Testis (tissue), 3 donors: ENCODE data around the gene MPP1. TPM values are rescaled to one million over a fixed set of nuclear protein-coding genes. Genes with fewer than 3 reads are reported as not detected.

Source experiments
- DNase-seq: peaks from one replicate; pipeline ENCODE4 v3.0.0-alpha.2; 2019
- H3K27ac ChIP-seq, 2 donors: fragments of 200-600 bp; sonication (generic); one replicate each; pipeline ENCODE4 v1.5.1; 2019
- H3K27me3 ChIP-seq: fragments of 200-600 bp; sonication (generic); one replicate; pipeline ENCODE4 v1.5.1; 2019
- H3K36me3 ChIP-seq: fragments of 200-600 bp; sonication (generic); one replicate; pipeline ENCODE4 v1.5.1; 2017; ENCODE audit warnings: low read depth; ENCODE audit errors: missing control alignments
- H3K4me1 ChIP-seq: fragments of 200-600 bp; sonication (generic); one replicate; pipeline ENCODE4 v1.5.1; 2019
- H3K4me3 ChIP-seq, 2 donors: fragments of 200-600 bp; sonication (generic); one replicate each; pipeline ENCODE4 v1.5.1; 2017 to 2019
- H3K9me3 ChIP-seq: fragments of 200-600 bp; sonication (generic); one replicate; pipeline ENCODE4 v1.5.1; 2017
- CTCF ChIP-seq, 3 experiments: fragments of 450-650 bp in 2 of 3; fragments of 200-600 bp in 1 of 3; sonication (generic) in 1 of 3; IDR thresholded peaks; one replicate each; pipeline ENCODE4 v1.5.1; 2016 to 2019; ENCODE audit warnings: antibody characterized with exemption in 3 of 3, mild to moderate bottlenecking in 2 of 3, moderate library complexity in 1 of 3
- POLR2A ChIP-seq: fragments of 450-650 bp; IDR thresholded peaks from one replicate; pipeline ENCODE4 v1.6.1; 2017; ENCODE audit warnings: antibody characterized with exemption, mild to moderate bottlenecking, moderate library complexity
- WGBS, 2 donors: methylation state at CpG; one replicate each; pipeline ENCODE4 v1.1.5; 2018; 5-methylcytosine and 5-hydroxymethylcytosine counted together
- intact Hi-C: fragments of 100-400 bp; cut with DNase I; formaldehyde crosslinking; loops from one replicate; pipeline ENCODE4 v1.15.1; 2023; ENCODE audit warnings: low total_unique reads
- polyA plus RNA-seq: library from polyadenylated mRNA; stranded (reverse); fragments of 350-450 nt; fragmentation: Illumina TruSeq; extraction: RNeasy Lipid Tissue Mini Kit (QIAGEN cat#74804); gene quantifications from one replicate; pipeline ENCODE4 v1.2.3, GENCODE V29; 2014; ENCODE audit warnings: low read depth, low replicate concordance; ENCODE audit not compliant: insufficient read depth
- total RNA-seq, 2 donors: library from RNA; depleted of rRNA; stranded (reverse); fragments of >200 nt; gene quantifications; one replicate each; pipeline ENCODE4 v1.2.3, GENCODE V29; 2016

Gene MPP1
- total and polyA plus RNA-seq, 3 donors from 2014 or later, result 21.9 to 46.2 (median 36.4) TPM

GRCh38 chrX:154762537-154763296 lies 42.6 kb downstream of the MPP1 start, which contains the start of gene DKC1:
Gene DKC1 (plus strand): TSS chrX:154762864. CDS start chrX:154762966, 102 bp downstream.
- Histone ChIP-seq H3K4me1 (no peaks in the 10 kb centered on the region), H3K9me3 (no peaks in the 10 kb centered on the region), H3K4me3 (peak within 1 kb of the TSS; percentile 57 to 78), H3K27ac (peak within 1 kb of the TSS; percentile 50 to 73), H3K36me3 (no peaks in the 10 kb centered on the region), H3K27me3 (no peaks in the 10 kb centered on the region)
- WGBS, 2 donors, result 1% methylated on average over 33 of the region's 84 CpGs; no CpG with 5 or more reads in 1 of the 2 donors
- intact Hi-C loops, result no loop called here
- TF ChIP-seq POLR2A (no peak), CTCF (IDR thresholded peaks at IDR 0.05) (no peak)
- DNase-seq, result peak; percentile 95

GRCh38 chrX:154761977-154762536 lies 43.2 kb downstream of the MPP1 start:
- Histone ChIP-seq H3K27ac (peak overlapping the region in 1 of 2 donors; percentile 73), H3K36me3 (no peaks in the 10 kb centered on the region), H3K4me3 (peak overlapping the region; percentile 24 to 78), H3K9me3 (no peaks in the 10 kb centered on the region), H3K27me3 (no peaks in the 10 kb centered on the region), H3K4me1 (no peaks in the 10 kb centered on the region)
- peak; percentile 33 for DNase-seq
- intact Hi-C loops, result no loop called here
- WGBS, 2 donors, result 2 to 10% methylated on average over 10 to 11 of the region's 11 CpGs
- TF ChIP-seq CTCF (IDR thresholded peaks at IDR 0.05) (no peak), POLR2A (no peak)

- intact Hi-C loops, result no loop called here
- Histone ChIP-seq H3K36me3 (no peaks in the 10 kb centered on the region), H3K4me3 (no peak overlapping the region), H3K27me3 (no peaks in the 10 kb centered on the region), H3K4me1 (no peaks in the 10 kb centered on the region), H3K9me3 (no peaks in the 10 kb centered on the region), H3K27ac (no peak overlapping the region)
- WGBS, 2 donors, result 90 to 93% methylated on average over 4 of the region's 4 CpGs
- DNase-seq, result no peak
- TF ChIP-seq POLR2A (no peak), CTCF (IDR thresholded peaks at IDR 0.05) (no peak)
Observed at GRCh38 chrX:154758696-154759095, 46.6 kb downstream of the MPP1 start.

- intact Hi-C loops, result no loop called here
- no peak for DNase-seq
- H3K36me3 ChIP-seq, result no peaks in the 10 kb centered on the region
- TF ChIP-seq POLR2A (no peak), CTCF (IDR thresholded peaks at IDR 0.05) (no peak)
- H3K9me3 ChIP-seq, result no peaks in the 10 kb centered on the region
- no peak overlapping the region for H3K4me3 ChIP-seq
- 46 to 62% methylated on average over 9 of the region's 9 CpGs for WGBS, 2 donors
- H3K4me1 ChIP-seq, result no peaks in the 10 kb centered on the region
- H3K27ac ChIP-seq, result no peak overlapping the region
- no peaks in the 10 kb centered on the region for H3K27me3 ChIP-seq
Observed at GRCh38 chrX:154751669-154752271, 53.5 kb downstream of the MPP1 start.
